SKM-1 (cell line): ENCODE measurements around the gene ARHGAP11B.
"Not testable (repeated sequence)": the region's sequence is repeated elsewhere in the genome, so short reads cannot be mapped to it uniquely, and the experiment has no call there.

Source experiments
- DNase-seq: peaks from one replicate; lab custom pipeline; 2025; ENCODE audit not compliant: unreplicated experiment; lab: John Stamatoyannopoulos, UW

The ARHGAP11B gene

GRCh38 chr15:30625436-30626193, at the start of gene ARHGAP11B:
ARHGAP11B (plus strand) TSS chr15:30626128.
- not testable (repeated sequence) for DNase-seq

- DNase-seq: not testable (repeated sequence)
Observed at GRCh38 chr15:30579394-30579970, 46.4 kb upstream of the ARHGAP11B start.

GRCh38 chr15:30580716-30581115, 45.2 kb upstream of the ARHGAP11B start:
- DNase-seq: not testable (repeated sequence)

GRCh38 chr15:30598953-30599352, 27.0 kb upstream of the ARHGAP11B start:
- DNase-seq: not testable (repeated sequence)

GRCh38 chr15:30603796-30604195, 22.1 kb upstream of the ARHGAP11B start, which contains the start of gene GOLGA8H:
GOLGA8H (plus strand) TSS chr15:30604028; CDS start chr15:30604126, 98 bp downstream.
- not testable (repeated sequence) for DNase-seq

- DNase-seq: not testable (repeated sequence)
Observed at GRCh38 chr15:30612271-30612670, 13.7 kb upstream of the ARHGAP11B start.

GRCh38 chr15:30621342-30621741, 4.6 kb upstream of the ARHGAP11B start:
- DNase-seq: not testable (repeated sequence)

GRCh38 chr15:30626194-30626565, 252 bp downstream of the ARHGAP11B start:
- not testable (repeated sequence) for DNase-seq

- DNase-seq: not testable (repeated sequence)
Observed at GRCh38 chr15:30626632-30627031, 704 bp downstream of the ARHGAP11B start.

- peak; percentile 23 for DNase-seq
Observed at GRCh38 chr15:30650012-30650929, 24.3 kb downstream of the ARHGAP11B start.

GRCh38 chr15:30661154-30661553, 35.2 kb downstream of the ARHGAP11B start:
- not testable (repeated sequence) for DNase-seq

- not testable (repeated sequence) for DNase-seq
Observed at GRCh38 chr15:30669621-30670020, 43.7 kb downstream of the ARHGAP11B start.

GRCh38 chr15:30670056-30670455, 44.1 kb downstream of the ARHGAP11B start:
- no peak for DNase-seq

- DNase-seq: no peak
Observed at GRCh38 chr15:30671309-30671708, 45.4 kb downstream of the ARHGAP11B start.

- no peak for DNase-seq
Observed at GRCh38 chr15:30675126-30675525, 49.2 kb downstream of the ARHGAP11B start.

GRCh38 chr15:30675891-30676290, 50.0 kb downstream of the ARHGAP11B start:
- not testable (repeated sequence) for DNase-seq

- not testable (repeated sequence) for DNase-seq
Observed at GRCh38 chr15:30680997-30681396, 55.1 kb downstream of the ARHGAP11B start.

GRCh38 chr15:30685709-30686285, 59.9 kb downstream of the ARHGAP11B start:
- DNase-seq: not testable (repeated sequence)

GRCh38 chr15:30686651-30687050, 60.7 kb downstream of the ARHGAP11B start:
- DNase-seq: not testable (repeated sequence)
